Measurements from ENCODE around the gene COL15A1.

GRCh38 chr9:99046542-99047071 lies 102.9 kb downstream of the COL15A1 start:
- TF ChIP-seq CTCF (IDR thresholded peaks at IDR 0.05; ENCODE audit: insufficient read depth, low read length) (no peak), SPI1 (IDR thresholded peaks at IDR 0.05; ENCODE audit: borderline replicate concordance, low read depth) (no peak), REST (IDR thresholded peaks at IDR 0.05; ENCODE audit: insufficient replicate concordance, low read depth) (no peak), POLR2AphosphoS5 (IDR thresholded peaks at IDR 0.05; ENCODE audit: low read depth) (no peak), GABPA (IDR thresholded peaks at IDR 0.05; ENCODE audit: low read depth) (no peak)
